Ammon's horn (tissue), 1 donor: Measurements from ENCODE around the gene SFT2D2.

Experiments
- DNase-seq: peaks from one replicate; pipeline ENCODE4 v3.0.0-alpha.2; 2016; ENCODE audit warnings: low spot score

The SFT2D2 gene

GRCh38 chr1:168265596-168265995, 39.8 kb downstream of the SFT2D2 start:
- DNase-seq: no peak

GRCh38 chr1:168266644-168267186, 40.9 kb downstream of the SFT2D2 start:
- no peak for DNase-seq

GRCh38 chr1:168271636-168272035, 45.8 kb downstream of the SFT2D2 start:
- DNase-seq: no peak

GRCh38 chr1:168273575-168273974, 47.8 kb downstream of the SFT2D2 start:
- no peak for DNase-seq

- no peak for DNase-seq
These were observed 53.4 kb downstream of the SFT2D2 start for GRCh38 chr1:168279253-168279652.

GRCh38 chr1:168280296-168280927, 54.6 kb downstream of the SFT2D2 start, which contains the start of gene TBX19:
TSS of gene TBX19 (plus strand) at chr1:168280877. CDS start at chr1:168281091, 214 bp downstream.
- DNase-seq: no peak

- no peak for DNase-seq
These were observed 56.0 kb downstream of the SFT2D2 start for GRCh38 chr1:168281603-168282325.

GRCh38 chr1:168285521-168285790, 59.7 kb downstream of the SFT2D2 start:
- no peak for DNase-seq

- DNase-seq: no peak
These were observed 60.4 kb downstream of the SFT2D2 start for GRCh38 chr1:168285971-168286927.

GRCh38 chr1:168287237-168287664, 61.4 kb downstream of the SFT2D2 start:
- no peak for DNase-seq

GRCh38 chr1:168288311-168289052, 62.7 kb downstream of the SFT2D2 start:
- no peak for DNase-seq

- DNase-seq: no peak
These were observed 65.5 kb downstream of the SFT2D2 start for GRCh38 chr1:168291222-168291837.

- DNase-seq: no peak
These were observed 67.6 kb downstream of the SFT2D2 start for GRCh38 chr1:168293356-168293755.

GRCh38 chr1:168295411-168296114, 69.8 kb downstream of the SFT2D2 start:
- DNase-seq: no peak

- no peak for DNase-seq
These were observed 71.4 kb downstream of the SFT2D2 start for GRCh38 chr1:168297019-168297730.

- no peak for DNase-seq
These were observed 72.6 kb downstream of the SFT2D2 start for GRCh38 chr1:168298446-168298845.

GRCh38 chr1:168300626-168301025, 74.8 kb downstream of the SFT2D2 start:
- DNase-seq: peak; percentile 64

- DNase-seq: no peak
These were observed 76.0 kb downstream of the SFT2D2 start for GRCh38 chr1:168301664-168302320.
